RWPE2 (cell line): ENCODE measurements around the gene PAPPA.

Source experiments
- ATAC-seq: fragments of 200-7000 bp; cut with Tn5 transposase; 3 replicates; pipeline ENCODE4 v1.9.1; 2021; ENCODE audit warnings: low read depth
- DNase-seq: peaks from one replicate; pipeline ENCODE4 v3.0.0-alpha.2; 2020; ENCODE audit warnings: low spot score
- H3K27ac ChIP-seq: fragments of 450-650 bp; 2 replicates; pipeline ENCODE4 v1.5.1; 2017; ENCODE audit warnings: mild to moderate bottlenecking; ENCODE audit not compliant: poor library complexity, severe bottlenecking
- H3K27me3 ChIP-seq: fragments of 250-450 bp; sonication (Bioruptor Pico); 2 replicates; pipeline ENCODE4 v1.5.1; 2021; ENCODE audit warnings: mild to moderate bottlenecking, moderate library complexity; ENCODE audit not compliant: insufficient read depth, poor library complexity, severe bottlenecking
- H3K36me3 ChIP-seq: fragments of 250-450 bp; sonication (Bioruptor Pico); 2 replicates; pipeline ENCODE4 v1.5.1; 2020; ENCODE audit warnings: low read depth, mild to moderate bottlenecking, moderate library complexity
- H3K4me1 ChIP-seq: fragments of 250-450 bp; sonication (Bioruptor Pico); 2 replicates; pipeline ENCODE4 v1.5.1; 2021; ENCODE audit warnings: mild to moderate bottlenecking, moderate library complexity; ENCODE audit not compliant: insufficient read depth, poor library complexity, severe bottlenecking
- H3K4me3 ChIP-seq: fragments of 250-450 bp; sonication (Bioruptor Pico); 2 replicates; pipeline ENCODE4 v1.5.1; 2021; ENCODE audit warnings: mild to moderate bottlenecking, moderate library complexity; ENCODE audit not compliant: severe bottlenecking
- H3K9me3 ChIP-seq: fragments of 250-450 bp; sonication (Bioruptor Pico); 2 replicates; pipeline ENCODE4 v1.5.1; 2021; ENCODE audit warnings: mild to moderate bottlenecking, moderate library complexity; ENCODE audit not compliant: severe bottlenecking
- CTCF ChIP-seq: fragments of 450-650 bp; IDR thresholded peaks from one replicate; pipeline ENCODE4 v1.5.1; 2017; ENCODE audit warnings: mild to moderate bottlenecking, moderate library complexity; ENCODE audit not compliant: poor library complexity, severe bottlenecking

The PAPPA gene

GRCh38 chr9:116157436-116158138, 4.0 kb downstream of the PAPPA start:
- H3K27ac ChIP-seq: no peak overlapping the region
- peaks cover 12% of the 10 kb centered on the region for H3K27me3 ChIP-seq
- DNase-seq: no peak
- H3K36me3 ChIP-seq: no peaks in the 10 kb centered on the region
- no peak overlapping the region for H3K4me3 ChIP-seq
- ATAC-seq: no peak
- peaks cover 12% of the 10 kb centered on the region for H3K4me1 ChIP-seq
- no peak for TF ChIP-seq CTCF
- no peaks in the 10 kb centered on the region for H3K9me3 ChIP-seq

GRCh38 chr9:116160676-116161571, 7.3 kb downstream of the PAPPA start:
- ATAC-seq: no peak
- no peak overlapping the region for H3K4me3 ChIP-seq
- no peak for DNase-seq
- H3K27ac ChIP-seq: no peak overlapping the region
- H3K36me3 ChIP-seq: no peaks in the 10 kb centered on the region
- no peaks in the 10 kb centered on the region for H3K9me3 ChIP-seq
- no peaks in the 10 kb centered on the region for H3K27me3 ChIP-seq
- TF ChIP-seq CTCF: no peak
- H3K4me1 ChIP-seq: peaks cover 9% of the 10 kb centered on the region

- Histone ChIP-seq H3K27ac (no peak overlapping the region), H3K36me3 (no peaks in the 10 kb centered on the region), H3K4me3 (no peak overlapping the region), H3K4me1 (no peaks in the 10 kb centered on the region), H3K27me3 (no peaks in the 10 kb centered on the region), H3K9me3 (no peaks in the 10 kb centered on the region)
- DNase-seq (no peak), ATAC-seq (no peak)
- no peak for TF ChIP-seq CTCF
Measured at GRCh38 chr9:116162241-116162781, 8.7 kb downstream of the PAPPA start.

GRCh38 chr9:116163293-116164055, 9.9 kb downstream of the PAPPA start:
- no peaks in the 10 kb centered on the region for H3K4me1 ChIP-seq
- no peaks in the 10 kb centered on the region for H3K9me3 ChIP-seq
- no peak overlapping the region for H3K4me3 ChIP-seq
- no peak overlapping the region for H3K27ac ChIP-seq
- no peaks in the 10 kb centered on the region for H3K27me3 ChIP-seq
- no peak for ATAC-seq
- H3K36me3 ChIP-seq: no peaks in the 10 kb centered on the region
- DNase-seq: no peak
- peak; percentile 52 for TF ChIP-seq CTCF
